NOMO-1 treated with dmso at 0.1 percent for 144 hours (cell line): ENCODE measurements around the gene C16orf74.

Source experiments
- DNase-seq: peaks from one replicate; lab custom pipeline; 2025; ENCODE audit not compliant: unreplicated experiment; lab: John Stamatoyannopoulos, UW

C16orf74 gene

GRCh38 chr16:85659805-85660511 is 90.9 kb downstream of the C16orf74 start:
- peak; percentile 13 for DNase-seq

GRCh38 chr16:85659336-85659735 is 91.6 kb downstream of the C16orf74 start:
- DNase-seq = no peak

GRCh38 chr16:85658504-85659326 is 92.2 kb downstream of the C16orf74 start:
- no peak for DNase-seq

- no peak for DNase-seq
Measured at GRCh38 chr16:85657996-85658395, 92.9 kb downstream of the C16orf74 start.
